Heart left ventricle (tissue), 16 donors: Measurements from ENCODE around the gene PRDM16. TPM values are rescaled to one million over a fixed set of nuclear protein-coding genes. Genes with fewer than 3 reads are reported as not detected.

Experiments used
- ATAC-seq, 4 donors: fragments of 200-7000 bp; cut with Tn5 transposase; one replicate each; pipeline ENCODE4 v1.9.1; 2020 to 2022; ENCODE audit warnings: moderate library complexity in 4 of 4, mild to moderate bottlenecking in 3 of 4, moderate number of reproducible peaks in 1 of 4
- DNase-seq, 5 donors: peaks; one replicate each; pipeline ENCODE4 v3.0.0-alpha.2; 2020
- H3K27ac ChIP-seq, 12 donors: fragments of 200-600 bp; sonication (generic) in 4 of 12; one replicate each; pipeline versions ENCODE4 v1.5.0 to v1.8.0; 2016 to 2022; ENCODE audit warnings: mild to moderate bottlenecking in 2 of 12
- H3K27me3 ChIP-seq, 9 donors: fragments of 200-600 bp; sonication (generic) in 2 of 9; one replicate each; pipeline versions ENCODE4 v1.5.1 to v1.8.0; 2016 to 2022; ENCODE audit warnings: mild to moderate bottlenecking in 3 of 9
- H3K36me3 ChIP-seq, 9 donors: fragments of 200-600 bp; sonication (generic) in 2 of 9; one replicate each; pipeline versions ENCODE4 v1.5.0 to v1.8.0; 2018 to 2022; ENCODE audit warnings: mild to moderate bottlenecking in 2 of 9
- H3K4me1 ChIP-seq, 12 donors: fragments of 200-600 bp; sonication (generic) in 4 of 12; one replicate each; pipeline versions ENCODE4 v1.5.0 to v1.8.0; 2016 to 2022; ENCODE audit warnings: mild to moderate bottlenecking in 3 of 12
- H3K4me3 ChIP-seq, 12 donors: fragments of 200-600 bp; sonication (generic) in 4 of 12; one replicate each; pipeline versions ENCODE4 v1.5.0 to v1.8.0; 2017 to 2022; ENCODE audit warnings: mild to moderate bottlenecking in 9 of 12, moderate library complexity in 4 of 12
- H3K9me3 ChIP-seq, 12 donors: fragments of 200-600 bp; sonication (generic) in 4 of 12; one replicate each; pipeline versions ENCODE4 v1.5.0 to v1.8.0; 2016 to 2022; ENCODE audit warnings: mild to moderate bottlenecking in 1 of 12
- CTCF ChIP-seq, 12 donors: fragments of 200-600 bp; sonication (generic) in 4 of 12; IDR thresholded peaks; one replicate each; pipeline versions ENCODE4 v1.5.0 to v1.8.0; 2018 to 2022; ENCODE audit warnings: antibody characterized with exemption in 12 of 12, mild to moderate bottlenecking in 5 of 12
- POLR2A ChIP-seq, 2 donors: fragments of 450-650 bp; IDR thresholded peaks; one replicate each; pipeline ENCODE4 v1.6.1; 2017; ENCODE audit warnings: antibody characterized with exemption in 2 of 2, mild to moderate bottlenecking in 2 of 2, moderate library complexity in 2 of 2
- WGBS, 4 donors: extraction: QIAGEN DNeasy Blood & Tissue Kit in 2 of 4; methylation state at CpG; one replicate each; pipeline versions ENCODE4 v1.1.5 to v1.1.7; 2013 to 2018; 5-methylcytosine and 5-hydroxymethylcytosine counted together
- intact Hi-C, 10 donors: fragments of 100-400 bp; cut with DNase I; formaldehyde crosslinking; loops; one replicate each; pipeline versions ENCODE4 v1.11.1 to v1.14.2; 2022
- polyA plus RNA-seq, 2 donors: library from polyadenylated mRNA; stranded (reverse); fragments of 200-250 nt; gene quantifications; one replicate each; pipeline ENCODE4 v1.2.3, GENCODE V29; 2013
- total RNA-seq, 9 donors: library from RNA; depleted of rRNA in 2 of 9; stranded (reverse); fragments of >200 nt in 2 of 9; fragmentation: NEBNext Ultra II Directional in 3 of 9; extraction: Animal tissue kit (Norgen Biotek cat#: 25700) in 3 of 9; gene quantifications; one replicate each; pipeline versions ENCODE4 v1.1.0 to v1.2.4, GENCODE V29; 2016 to 2023
- donor health status: ischemic (EF 13 %, LVEDD 7.1; RV severe dilation, severe dysfunction).
- donor health status: healthy with polysubstance abuse.
- donor health status: DM: no; HTN: yes; CAD: no.
- donor health status: DM: no; HTN: no; CAD: no.
- donor health status: ischemic (EF 25% LVEDD 6.9; RV normal size, moderate dysfunction).
- donor health status: ischemic (EF 25% LVEDD 5.7; RV mildly dilated, moderate dysfunction).
- donor health status: healthy.
- donor health status: DM: yes; HTN: yes; CAD: no.
- donor health status: ischemic (EF 35%, LVEDD 5.7; RV mildly dilated, moderate dysfunction).
- donor health status: nonischemic (EF 11% LVEDD 7.7; RV severe dilation, severe dysfunction).
- donor health status: DM: yes; HTN: yes; CAD: no.
- donor health status: PGD.
- donor health status: ischemic (EF 29% LVEDD 5.4; RV normal size, mild dysfunction).
- donor health status: nonischemic (EF 23%, LVEDD 6.1; RV moderate dilation, normal function).

Gene PRDM16
- total and polyA plus RNA-seq, 11 donors, result 6.0 to 22.7 (median 14.0) TPM

DNA sequence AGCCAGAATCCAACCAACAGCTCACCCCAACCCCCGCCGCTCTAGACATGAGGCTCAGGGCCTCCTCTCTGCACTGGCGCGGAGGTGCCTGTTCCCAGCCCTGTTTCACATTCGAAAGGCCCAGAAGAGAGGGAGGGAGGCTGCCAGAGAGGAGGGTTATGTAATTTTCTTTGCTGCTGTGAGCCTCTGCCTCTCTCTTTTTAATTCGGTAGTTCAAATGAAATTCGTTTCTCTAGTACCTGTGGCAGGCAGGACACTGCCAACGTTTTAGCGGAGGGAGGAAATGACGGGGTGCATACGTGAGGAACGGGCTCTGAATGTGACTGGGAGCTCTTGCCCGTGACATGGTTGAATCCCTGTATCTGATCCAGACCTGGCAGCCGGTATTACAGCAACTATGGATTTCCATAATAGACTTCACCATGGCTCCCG is 9.4 kb downstream of the PRDM16 start:
- DNase-seq, result peak in 1 of 5 donors; percentile 56

DNA sequence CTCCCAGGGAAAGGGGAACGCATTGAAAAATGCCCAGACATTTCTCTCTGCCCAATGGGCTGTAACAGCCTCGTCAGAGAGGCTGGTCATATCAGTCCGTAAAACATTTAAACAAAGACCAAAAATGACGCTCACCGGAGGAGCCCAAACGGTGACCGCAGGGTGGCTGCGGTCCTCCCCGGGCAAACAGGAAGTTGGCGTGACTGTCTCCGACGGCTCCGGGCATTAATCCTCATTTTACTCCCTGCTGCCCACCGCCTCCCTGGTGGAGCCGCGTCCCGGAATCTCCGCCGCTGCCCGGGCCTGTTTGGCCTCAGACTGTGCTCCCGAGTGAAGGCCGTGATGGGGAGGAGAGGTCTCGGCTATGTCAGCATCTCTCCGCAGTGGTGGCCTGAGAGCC is 9.9 kb downstream of the PRDM16 start:
- WGBS, 4 donors, result 72 to 76% (median 75%) methylated on average over 21 to 24 of the region's 24 CpGs
- H3K4me3 ChIP-seq, result no peak overlapping the region
- intact Hi-C loops, result loop anchor here in 5 of 10 donors (5.0 to 10.0 kb wide), 5 partner anchors 46 to 236 kb away; no protein-coding TSS in a partner anchor
- DNase-seq, result no peak
- peaks cover 0 to 80% (median 23%) of the 10 kb centered on the region in 12 donors for H3K4me1 ChIP-seq
- no peaks in the 10 kb centered on the region for H3K9me3 ChIP-seq
- H3K27me3 ChIP-seq, result peaks cover 0 to 22% (median 2%) of the 10 kb centered on the region in 9 donors
- TF ChIP-seq CTCF (IDR thresholded peaks at IDR 0.05) (no peak), POLR2A (IDR thresholded peaks at IDR 0.05) (no peak)
- no peaks in the 10 kb centered on the region for H3K36me3 ChIP-seq
- H3K27ac ChIP-seq, result peak overlapping the region in 10 of 12 donors; percentile 13 to 82 (median 62)
- no peak for ATAC-seq

More for the DNA sequence above, 9.4 kb downstream of the PRDM16 start:
- Histone ChIP-seq H3K9me3 (no peaks in the 10 kb centered on the region), H3K4me1 (peaks cover 0 to 80% (median 27%) of the 10 kb centered on the region in 12 donors), H3K36me3 (no peaks in the 10 kb centered on the region), H3K27ac (peak overlapping the region in 11 of 12 donors; percentile 13 to 82 (median 61)), H3K27me3 (peaks cover 0 to 27% (median 4%) of the 10 kb centered on the region in 9 donors), H3K4me3 (no peak overlapping the region)
- 36 to 50% (median 42%) methylated on average over 15 of the region's 15 CpGs for WGBS, 4 donors
- peak; percentile 16 to 51 (median 33) for ATAC-seq
- TF ChIP-seq CTCF (IDR thresholded peaks at IDR 0.05), result no peak
- TF ChIP-seq POLR2A (IDR thresholded peaks at IDR 0.05), result no peak
- intact Hi-C loops, result loop anchor here in 5 of 10 donors (5.0 to 10.0 kb wide), 5 partner anchors 46 to 236 kb away; no protein-coding TSS in a partner anchor

DNA sequence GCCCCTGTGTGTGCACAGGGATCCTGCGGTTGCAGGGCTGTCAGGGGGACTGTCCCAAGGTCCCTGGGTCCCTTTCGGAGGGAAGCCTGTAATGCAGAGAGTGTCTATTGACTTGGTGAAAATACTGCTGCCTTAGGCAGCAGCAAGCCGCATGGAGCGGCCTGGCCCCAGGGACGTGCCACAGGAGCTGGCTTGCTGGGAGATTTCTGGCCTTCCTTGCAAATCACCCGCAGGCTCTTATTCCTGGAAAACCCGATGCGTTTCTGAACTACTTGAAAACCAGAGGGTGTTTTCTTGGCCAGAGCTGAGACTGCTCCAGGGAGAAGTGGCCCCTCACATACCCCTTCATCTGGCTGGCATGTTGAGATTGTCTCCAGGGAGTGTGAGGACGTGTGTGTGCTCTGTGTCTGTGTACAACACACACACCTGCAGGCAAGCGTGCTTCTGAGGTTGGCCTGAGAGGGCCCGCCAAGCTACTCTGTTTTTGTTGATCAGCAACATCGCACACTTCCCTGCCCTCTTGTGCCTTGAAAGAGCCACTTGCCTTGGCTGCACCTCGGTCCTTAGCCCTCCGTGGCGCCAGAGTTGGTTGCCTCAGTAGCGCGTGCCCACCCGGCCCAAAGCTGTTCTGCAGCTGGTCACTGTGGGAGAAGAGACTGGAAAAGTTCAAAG is 10.5 kb downstream of the PRDM16 start:
- DNase-seq (no peak), ATAC-seq (no peak)
- H3K4me1 ChIP-seq, result peaks cover 0 to 80% (median 27%) of the 10 kb centered on the region in 12 donors

DNA sequence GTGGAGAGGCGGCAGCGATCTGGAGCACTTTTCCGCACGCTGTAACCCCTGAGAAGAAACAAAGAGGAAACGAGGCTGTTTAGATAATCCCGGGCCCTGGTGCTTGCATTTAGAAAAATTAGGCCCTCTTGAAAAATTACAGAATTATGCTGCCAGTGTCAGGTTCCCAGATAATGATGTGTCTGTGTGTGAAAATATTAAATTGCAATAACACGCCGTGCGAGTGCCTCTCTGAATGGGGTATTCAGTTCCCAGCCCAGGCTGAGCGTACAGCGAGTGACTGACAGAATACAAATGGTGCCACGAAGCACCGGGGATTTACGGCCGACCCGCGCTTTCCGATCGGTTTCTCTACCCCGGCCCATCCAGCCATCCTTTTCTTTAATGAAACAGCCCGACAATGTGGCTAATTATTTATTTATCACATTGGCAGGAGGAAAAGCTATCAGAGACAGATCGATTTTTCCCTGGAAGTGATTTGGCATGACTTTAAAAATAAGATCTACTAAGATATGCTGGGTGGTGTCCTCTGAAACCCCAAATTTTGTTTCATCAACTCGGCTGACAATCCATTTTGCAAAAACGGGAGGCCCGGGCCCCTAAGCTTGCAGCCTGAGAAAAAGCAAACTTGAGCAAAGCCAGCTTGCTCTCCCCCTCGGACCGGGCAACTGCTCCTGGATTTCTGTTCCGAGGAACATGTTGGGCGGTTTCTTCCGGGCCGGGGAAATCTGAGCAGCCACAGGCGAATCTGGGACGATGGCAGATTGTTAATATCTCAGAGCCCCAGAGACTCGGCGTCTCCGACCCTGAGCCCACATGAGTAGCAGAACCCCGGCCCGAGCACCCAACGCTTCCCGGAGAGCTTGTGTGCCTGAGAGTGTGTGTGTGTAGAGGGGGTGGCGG is 11.3 kb downstream of the PRDM16 start:
- no peak for TF ChIP-seq CTCF (IDR thresholded peaks at IDR 0.05)
- TF ChIP-seq POLR2A (IDR thresholded peaks at IDR 0.05), result no peak
- no peak overlapping the region for H3K4me3 ChIP-seq
- DNase-seq (no peak), ATAC-seq (no peak)
- H3K9me3 ChIP-seq, result no peaks in the 10 kb centered on the region
- intact Hi-C loops, result no loop called here
- no peaks in the 10 kb centered on the region for H3K36me3 ChIP-seq
- H3K27me3 ChIP-seq, result peaks cover 0 to 12% (median 0%) of the 10 kb centered on the region in 9 donors
- 72 to 81% (median 77%) methylated on average over 35 to 41 of the region's 41 CpGs for WGBS, 4 donors
- peaks cover 0 to 78% (median 22%) of the 10 kb centered on the region in 12 donors for H3K4me1 ChIP-seq
- peak overlapping the region in 1 of 12 donors; percentile 11 for H3K27ac ChIP-seq

More for the DNA sequence above, 10.5 kb downstream of the PRDM16 start:
- intact Hi-C loops, result loop anchor here in 5 of 10 donors (5.0 to 10.0 kb wide), 5 partner anchors 45 to 235 kb away; no protein-coding TSS in a partner anchor
- 70 to 78% (median 77%) methylated on average over 14 to 18 of the region's 18 CpGs for WGBS, 4 donors
- no peak overlapping the region for H3K4me3 ChIP-seq
- H3K36me3 ChIP-seq, result no peaks in the 10 kb centered on the region
- no peak for TF ChIP-seq POLR2A (IDR thresholded peaks at IDR 0.05)
- peak overlapping the region in 4 of 12 donors; percentile 64 to 82 (median 71) for H3K27ac ChIP-seq
- peaks cover 0 to 18% (median 0%) of the 10 kb centered on the region in 9 donors for H3K27me3 ChIP-seq
- H3K9me3 ChIP-seq, result no peaks in the 10 kb centered on the region
